Measurements from ENCODE around the gene THSD4. TPM values are rescaled to one million over a fixed set of nuclear protein-coding genes. Genes with fewer than 3 reads are reported as not detected.

The THSD4 gene
- total and polyA plus RNA-seq, 7 donors, result 1.4 to 7.8 (median 2.2) TPM

DNA sequence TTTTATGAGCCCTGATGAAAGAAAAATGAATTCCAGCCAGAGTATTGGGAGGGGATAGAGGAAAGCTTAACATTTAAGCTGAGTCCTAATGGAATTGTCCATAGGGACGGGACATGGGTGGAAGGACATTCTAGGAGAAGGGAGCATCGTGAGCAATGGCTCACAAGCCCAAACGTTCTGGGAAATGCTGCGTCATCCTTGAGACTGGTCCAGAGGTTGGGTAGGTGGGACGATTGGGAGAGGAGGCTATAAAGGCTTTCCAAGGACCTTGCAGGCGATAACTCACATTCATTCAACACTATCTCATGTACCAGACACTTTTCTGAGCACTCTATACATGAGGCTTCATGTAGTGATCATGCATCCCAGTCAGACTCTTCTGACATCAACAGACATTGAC is 237.5 kb downstream of the THSD4 start:
- H3K27ac ChIP-seq, result no peak overlapping the region
- TF ChIP-seq, protein P1, sequence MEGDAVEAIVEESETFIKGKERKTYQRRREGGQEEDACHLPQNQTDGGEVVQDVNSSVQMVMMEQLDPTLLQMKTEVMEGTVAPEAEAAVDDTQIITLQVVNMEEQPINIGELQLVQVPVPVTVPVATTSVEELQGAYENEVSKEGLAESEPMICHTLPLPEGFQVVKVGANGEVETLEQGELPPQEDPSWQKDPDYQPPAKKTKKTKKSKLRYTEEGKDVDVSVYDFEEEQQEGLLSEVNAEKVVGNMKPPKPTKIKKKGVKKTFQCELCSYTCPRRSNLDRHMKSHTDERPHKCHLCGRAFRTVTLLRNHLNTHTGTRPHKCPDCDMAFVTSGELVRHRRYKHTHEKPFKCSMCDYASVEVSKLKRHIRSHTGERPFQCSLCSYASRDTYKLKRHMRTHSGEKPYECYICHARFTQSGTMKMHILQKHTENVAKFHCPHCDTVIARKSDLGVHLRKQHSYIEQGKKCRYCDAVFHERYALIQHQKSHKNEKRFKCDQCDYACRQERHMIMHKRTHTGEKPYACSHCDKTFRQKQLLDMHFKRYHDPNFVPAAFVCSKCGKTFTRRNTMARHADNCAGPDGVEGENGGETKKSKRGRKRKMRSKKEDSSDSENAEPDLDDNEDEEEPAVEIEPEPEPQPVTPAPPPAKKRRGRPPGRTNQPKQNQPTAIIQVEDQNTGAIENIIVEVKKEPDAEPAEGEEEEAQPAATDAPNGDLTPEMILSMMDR (IDR thresholded peaks at IDR 0.05), result no peak
- TF ChIP-seq POLR2AphosphoS5 (IDR thresholded peaks at IDR 0.05) (no peak), POLR2A (IDR thresholded peaks at IDR 0.05) (no peak), EP300 (IDR thresholded peaks at IDR 0.05) (no peak)
- WGBS, 2 donors, result 71 to 74% methylated on average over 6 of the region's 6 CpGs

DNA sequence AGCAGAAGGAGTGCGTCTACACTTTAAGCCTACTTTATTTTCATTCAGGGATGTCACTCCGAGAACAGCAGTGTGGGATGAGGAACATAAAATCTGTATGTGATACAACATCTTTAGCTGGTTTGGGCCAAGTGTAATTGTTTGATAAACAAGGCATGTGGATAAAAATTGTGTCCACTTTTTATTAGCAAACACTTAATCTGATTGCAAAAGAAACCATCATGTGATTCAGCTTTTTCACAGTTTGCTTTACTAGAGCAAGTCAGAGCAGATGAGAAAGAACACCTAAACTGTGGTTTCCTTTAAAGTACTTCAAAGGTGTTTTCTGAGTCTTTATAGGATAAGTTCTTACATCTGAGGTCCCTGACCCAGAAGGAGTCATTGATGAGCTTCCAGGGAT is 237.9 kb downstream of the THSD4 start:
- peaks cover 0 to 42% (median 25%) of the 10 kb centered on the region in 4 donors for H3K4me1 ChIP-seq
- TF ChIP-seq EP300 (IDR thresholded peaks at IDR 0.05), result no peak
- TF ChIP-seq POLR2A (IDR thresholded peaks at IDR 0.05), result no peak
- TF ChIP-seq, protein P1 (IDR thresholded peaks at IDR 0.05), result no peak
- no peak for TF ChIP-seq POLR2AphosphoS5 (IDR thresholded peaks at IDR 0.05)

More for the DNA sequence above, 237.5 kb downstream of the THSD4 start:
- intact Hi-C loops (cut with DNase I), result no loop called here
- H3K36me3 ChIP-seq, result no peaks in the 10 kb centered on the region
- H3K27me3 ChIP-seq, result no peaks in the 10 kb centered on the region
- H3K4me3 ChIP-seq, result no peak overlapping the region
- DNase-seq, result no peak
- peaks cover 0 to 42% (median 25%) of the 10 kb centered on the region in 4 donors for H3K4me1 ChIP-seq
- H3K9me3 ChIP-seq, result no peaks in the 10 kb centered on the region

DNA sequence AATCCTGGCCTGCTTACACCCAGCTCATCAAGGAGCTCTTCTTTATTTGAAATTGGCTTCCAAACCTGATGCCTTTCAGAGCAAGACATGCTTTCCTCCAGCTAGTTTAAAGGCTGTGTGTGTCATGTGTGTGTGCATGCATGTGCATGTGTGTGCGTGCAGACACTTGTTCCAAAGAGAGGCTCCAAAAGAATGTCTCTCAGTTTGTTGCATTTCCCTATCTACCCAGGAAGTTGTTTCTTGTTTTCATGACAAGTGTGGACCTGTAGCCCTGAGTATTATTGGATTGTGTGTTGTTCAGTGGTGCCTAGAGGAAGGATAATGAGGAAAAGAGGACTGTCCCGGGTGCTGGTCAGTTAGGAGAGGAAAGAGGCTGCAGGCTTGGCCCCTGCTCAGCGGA is 240.0 kb downstream of the THSD4 start:
- WGBS, 2 donors, result 84 to 94% methylated on average over 3 of the region's 3 CpGs
- H3K27me3 ChIP-seq, result no peaks in the 10 kb centered on the region
- TF ChIP-seq, protein P1 (IDR thresholded peaks at IDR 0.05), result no peak
- TF ChIP-seq POLR2A (IDR thresholded peaks at IDR 0.05) (no peak), POLR2AphosphoS5 (IDR thresholded peaks at IDR 0.05) (no peak), EP300 (IDR thresholded peaks at IDR 0.05) (no peak)
- peaks cover 0 to 22% (median 8%) of the 10 kb centered on the region in 4 donors for H3K4me1 ChIP-seq
- no peaks in the 10 kb centered on the region for H3K36me3 ChIP-seq
- no peak overlapping the region for H3K27ac ChIP-seq
- H3K9me3 ChIP-seq, result no peaks in the 10 kb centered on the region
- intact Hi-C loops (cut with DNase I), result no loop called here
- H3K4me3 ChIP-seq, result no peak overlapping the region
- DNase-seq, result no peak

More for the DNA sequence above, 237.9 kb downstream of the THSD4 start:
- Histone ChIP-seq H3K36me3 (no peaks in the 10 kb centered on the region), H3K4me3 (no peak overlapping the region), H3K27me3 (no peaks in the 10 kb centered on the region), H3K9me3 (no peaks in the 10 kb centered on the region), H3K27ac (no peak overlapping the region)
- intact Hi-C loops (cut with DNase I), result no loop called here
- no peak for DNase-seq
- 82 to 86% methylated on average over 2 of the region's 2 CpGs for WGBS, 2 donors

DNA sequence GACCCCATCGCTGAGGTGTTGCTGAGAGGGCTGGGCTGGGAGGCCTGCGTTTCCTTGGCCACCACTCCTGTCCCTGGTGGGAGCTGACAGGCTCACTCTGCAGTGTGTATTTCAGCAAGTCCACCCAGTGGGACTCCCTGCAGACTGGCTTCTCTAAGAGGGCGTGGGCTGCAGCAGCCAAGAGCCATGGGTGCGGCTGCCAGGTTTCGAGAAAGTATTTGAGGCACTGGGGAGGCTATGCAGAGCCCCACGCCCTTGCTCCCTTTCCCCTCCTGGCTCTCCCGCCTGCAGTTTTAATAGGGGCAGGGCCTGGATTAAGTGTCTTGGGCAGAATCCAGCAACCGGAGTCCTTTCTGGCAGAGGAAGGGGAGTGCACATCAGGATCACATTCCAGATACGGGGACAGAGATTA is 242.1 kb downstream of the THSD4 start:
- DNase-seq, result no peak
- intact Hi-C loops (cut with DNase I), result no loop called here
- no peak overlapping the region for H3K4me3 ChIP-seq
- peaks cover 0 to 8% (median 4%) of the 10 kb centered on the region in 4 donors for H3K4me1 ChIP-seq
- no peaks in the 10 kb centered on the region for H3K9me3 ChIP-seq
- WGBS, 2 donors, result 20 to 54% methylated on average over 9 of the region's 9 CpGs
- no peak overlapping the region for H3K27ac ChIP-seq
- H3K27me3 ChIP-seq, result no peaks in the 10 kb centered on the region
- H3K36me3 ChIP-seq, result no peaks in the 10 kb centered on the region
- no peak for TF ChIP-seq POLR2AphosphoS5 (IDR thresholded peaks at IDR 0.05)
- TF ChIP-seq EP300 (IDR thresholded peaks at IDR 0.05), result no peak
- TF ChIP-seq, protein P1 (IDR thresholded peaks at IDR 0.05), result no peak
- no peak for TF ChIP-seq POLR2A (IDR thresholded peaks at IDR 0.05)

DNA sequence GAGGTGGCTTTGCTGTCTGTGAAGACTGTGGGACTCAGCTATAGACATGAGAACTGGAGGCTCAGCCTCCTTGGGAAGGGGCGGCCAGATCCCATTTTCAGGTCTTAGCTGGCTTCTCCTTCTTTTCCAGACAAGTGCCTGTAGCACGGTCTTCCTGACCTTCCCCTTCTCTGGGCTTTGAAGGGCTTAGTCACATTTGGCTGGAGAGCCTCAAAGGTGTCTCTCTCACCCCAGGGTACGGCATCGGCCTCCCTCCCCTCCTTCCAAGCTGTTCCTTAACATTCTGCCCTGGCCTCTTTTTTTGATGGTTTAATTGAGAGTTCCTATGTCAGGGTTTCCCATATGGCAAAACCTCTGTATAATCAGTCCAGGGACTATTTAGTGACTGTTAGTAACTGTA is 242.7 kb downstream of the THSD4 start:
- no peaks in the 10 kb centered on the region for H3K9me3 ChIP-seq
- H3K4me1 ChIP-seq, result peaks cover 0 to 7% (median 3%) of the 10 kb centered on the region in 4 donors
- WGBS, 2 donors, result 90 to 92% methylated on average over 4 of the region's 4 CpGs
- DNase-seq, result no peak
- TF ChIP-seq POLR2A (IDR thresholded peaks at IDR 0.05), result no peak
- no peak for TF ChIP-seq EP300 (IDR thresholded peaks at IDR 0.05)
- TF ChIP-seq, protein P1 (IDR thresholded peaks at IDR 0.05), result no peak
- TF ChIP-seq POLR2AphosphoS5 (IDR thresholded peaks at IDR 0.05), result no peak
- no peaks in the 10 kb centered on the region for H3K36me3 ChIP-seq
- intact Hi-C loops (cut with DNase I), result no loop called here
- no peaks in the 10 kb centered on the region for H3K27me3 ChIP-seq
- H3K4me3 ChIP-seq, result no peak overlapping the region
- no peak overlapping the region for H3K27ac ChIP-seq

Measured in sigmoid colon (tissue), 7 donors.